Endothelial cell of umbilical vein (primary cell): ENCODE measurements around the gene IKZF1. TPM values are rescaled to one million over a fixed set of nuclear protein-coding genes. Genes with fewer than 3 reads are reported as not detected.

Experiments used
- BruUV-seq: library from RNA; stranded (reverse); fragments of 400-500 nt; replicated peaks from 2 replicates; lab custom pipeline; 2021; lab: Mats Ljungman, UMichigan
- CTCF ChIA-PET: fragments of 300-600, 350-600 bp; sonication (Branson Sonifier 250); formaldehyde crosslinking; loops from one replicate; lab custom pipeline; 2021; ENCODE audit warnings: antibody characterized with exemption, inconsistent platforms; lab: Charles Lee
- POLR2A ChIA-PET: fragments of 300-600, 350-600 bp; sonication (Branson Sonifier 250); formaldehyde crosslinking; loops from one replicate; lab custom pipeline; 2021; ENCODE audit warnings: antibody characterized with exemption, inconsistent platforms; lab: Charles Lee
- DNase-seq: peaks from one replicate; pipeline ENCODE4 v3.0.0-alpha.2; 2011; ENCODE audit warnings: low read depth, low spot score
- FAIRE-seq: peaks from 2 replicates; lab custom pipeline; 2011; peaks lifted over from hg19 to GRCh38; lab: Jason Lieb, UNC
- H2AFZ ChIP-seq: 2 replicates; pipeline ENCODE4 v1.6.0; 2012; ENCODE audit warnings: low read depth, low read length, control low read depth, inconsistent platforms
- H3K27ac ChIP-seq: 2 replicates; pipeline ENCODE4 v1.5.1; 2011; ENCODE audit warnings: low read depth, mild to moderate bottlenecking, control low read depth, low read length, moderate library complexity; ENCODE audit not compliant: insufficient read depth
- H3K27me3 ChIP-seq, 2 experiments: 2 replicates each; pipeline versions ENCODE4 v1.6.0 to v1.6.1; 2011; ENCODE audit warnings: low read length in 2 of 2, mixed read lengths in 1 of 2; ENCODE audit not compliant: control insufficient read depth in 2 of 2, insufficient read depth in 2 of 2
- H3K36me3 ChIP-seq, 2 experiments: 2 replicates in 1 of 2; 3 replicates in 1 of 2; pipeline ENCODE4 v1.5.1; 2011; ENCODE audit warnings: low read length in 2 of 2, mild to moderate bottlenecking in 1 of 2, moderate library complexity in 1 of 2; ENCODE audit not compliant: control insufficient read depth in 2 of 2, insufficient read depth in 2 of 2; ENCODE audit errors: extremely low read depth in 1 of 2
- H3K4me1 ChIP-seq: 3 replicates; pipeline ENCODE4 v1.5.1; 2011; ENCODE audit warnings: mild to moderate bottlenecking, low read length; ENCODE audit not compliant: control insufficient read depth, insufficient read depth; ENCODE audit errors: extremely low read depth
- H3K4me2 ChIP-seq: 2 replicates; pipeline ENCODE4 v1.6.1; 2011; ENCODE audit warnings: low read length, control low read depth, mixed read lengths; ENCODE audit not compliant: insufficient read depth
- H3K4me3 ChIP-seq, 3 experiments: fragments of 200-600 bp in 1 of 3; sonication (generic), shearing (Covaris generic) in 1 of 3; replicated peaks in 1 of 3; 2 replicates each; pipeline ENCODE4 v1.5.1; 2011 to 2016; ENCODE audit warnings: control low read depth in 3 of 3, low read length in 3 of 3, mild to moderate bottlenecking in 2 of 3, inconsistent platforms in 1 of 3, low read depth in 1 of 3, moderate library complexity in 1 of 3; ENCODE audit not compliant: insufficient read depth in 1 of 3
- H3K79me2 ChIP-seq: 2 replicates; pipeline ENCODE4 v1.6.0; 2012; ENCODE audit warnings: low read length, inconsistent platforms; ENCODE audit not compliant: control insufficient read depth, insufficient read depth
- H3K9ac ChIP-seq: replicated peaks from 2 replicates; pipeline ENCODE3; 2011; ENCODE audit warnings: low read length, control low read depth; ENCODE audit not compliant: insufficient read depth; ENCODE audit errors: extremely low read depth
- H3K9me1 ChIP-seq: replicated peaks from 3 replicates; pipeline ENCODE4 v1.6.0; 2011; ENCODE audit warnings: mild to moderate bottlenecking, low read length; ENCODE audit not compliant: control insufficient read depth, insufficient read depth; ENCODE audit errors: extremely low read depth
- H3K9me3 ChIP-seq: replicated peaks from 2 replicates; pipeline ENCODE4 v1.5.1; 2012; ENCODE audit warnings: low read length, inconsistent platforms; ENCODE audit not compliant: control insufficient read depth, insufficient read depth
- H4K20me1 ChIP-seq: replicated peaks from 2 replicates; pipeline ENCODE3; 2011; ENCODE audit warnings: mild to moderate bottlenecking, low read length; ENCODE audit not compliant: control insufficient read depth, insufficient read depth; ENCODE audit errors: extremely low read depth
- CTCF ChIP-seq, 2 donors: IDR thresholded peaks; 1 replicate in 1 of 2; 2 replicates in 1 of 2; pipeline ENCODE4 v1.5.1; 2011; ENCODE audit warnings: low read length in 2 of 2, mild to moderate bottlenecking in 2 of 2, moderate library complexity in 2 of 2, control low read depth in 1 of 2, inconsistent platforms in 1 of 2, low read depth in 1 of 2; ENCODE audit not compliant: insufficient read depth in 1 of 2; ENCODE audit errors: extremely low read depth in 1 of 2
- EZH2 ChIP-seq: IDR thresholded peaks from 2 replicates; pipeline ENCODE4 v1.6.1; 2012; ENCODE audit warnings: borderline replicate concordance, low read depth, mild to moderate bottlenecking, moderate library complexity, low read length, inconsistent platforms; ENCODE audit not compliant: severe bottlenecking
- FOS ChIP-seq: IDR thresholded peaks from 2 replicates; pipeline ENCODE4 v1.6.1; 2011; ENCODE audit warnings: mild to moderate bottlenecking, low read length, moderate library complexity, borderline replicate concordance; ENCODE audit not compliant: insufficient read depth
- GATA2 ChIP-seq: IDR thresholded peaks from 2 replicates; pipeline ENCODE4 v1.7.0; 2011; ENCODE audit warnings: low read depth, mild to moderate bottlenecking, moderate library complexity, mixed read lengths, low read length; ENCODE audit not compliant: insufficient read length, insufficient read depth
- JUN ChIP-seq: IDR thresholded peaks from 2 replicates; pipeline ENCODE4 v1.6.1; 2011; ENCODE audit warnings: borderline replicate concordance, low read depth; ENCODE audit not compliant: insufficient read length, insufficient read depth
- MAX ChIP-seq: IDR thresholded peaks from 2 replicates; pipeline ENCODE4 v1.6.1; 2011; ENCODE audit not compliant: insufficient read depth, insufficient read length
- MYC ChIP-seq: IDR thresholded peaks from one replicate; pipeline ENCODE4 v1.6.1; 2011; ENCODE audit warnings: mild to moderate bottlenecking, low read depth, low read length
- POLR2A ChIP-seq: IDR thresholded peaks from 2 replicates; pipeline ENCODE4 v1.6.1; 2012; ENCODE audit warnings: low read depth, mild to moderate bottlenecking, control low read depth, low read length
- POLR2AphosphoS5 ChIP-seq: IDR thresholded peaks from 2 replicates; pipeline ENCODE4 v1.6.1; 2012; ENCODE audit warnings: low read depth, mild to moderate bottlenecking, control low read depth, low read length, moderate library complexity; ENCODE audit not compliant: insufficient read depth
- dilution Hi-C: fragments of 300-500 bp; cut with MboI; formaldehyde crosslinking; loops from one replicate; pipeline ENCODE4 v1.15.0; 2019; ENCODE audit warnings: low sequenced_read_pairs; ENCODE audit not compliant: extremely low pct_ligation_motif_present
- intact Hi-C: fragments of 100-400 bp; cut with micrococcal nuclease; formaldehyde crosslinking; loops from one replicate; pipeline ENCODE4 v1.10.0; 2022
- polyA plus RNA-seq, 4 experiments: library from polyadenylated mRNA; depleted of rRNA in 3 of 4; stranded (reverse) in 3 of 4; unstranded in 1 of 4; fragments of >200 nt; gene quantifications; 2 replicates each; pipeline versions ENCODE4 v1.2.1 to v1.2.3, GENCODE V29; 2011 to 2012; ENCODE audit warnings: missing spikeins in 1 of 4
- total RNA-seq: library from RNA; stranded (reverse); gene quantifications from 2 replicates; pipeline ENCODE4 v1.2.3, GENCODE V29; 2021

IKZF1 gene
- total and polyA plus RNA-seq, 2 donors (not counting 3 experiments of a cell fraction or from before 2014, with no cell fraction given), result 0.01 to 0.20 TPM

- no peak for FAIRE-seq
- no peaks in the 10 kb centered on the region for H3K36me3 ChIP-seq
- no peaks in the 10 kb centered on the region for H3K9me1 ChIP-seq
- H3K9ac ChIP-seq, result no peak overlapping the region
- no peaks in the 10 kb centered on the region for H3K27me3 ChIP-seq
- ChIA-PET POLR2A (no interaction called here), CTCF (no interaction called here)
- no peak overlapping the region for H2AFZ ChIP-seq
- no peaks in the 10 kb centered on the region for H4K20me1 ChIP-seq
- H3K79me2 ChIP-seq, result no peaks in the 10 kb centered on the region
- H3K4me3 ChIP-seq, result no peak overlapping the region
- no TSS peak for BruUV-seq
- dilution Hi-C loops, result no loop called here
- no peaks in the 10 kb centered on the region for H3K4me1 ChIP-seq
- TF ChIP-seq POLR2A (no peak), CTCF (IDR thresholded peaks at IDR 0.05; ENCODE audit: extremely low read depth in 1 of 2, insufficient read depth in 1 of 2, low read depth in 1 of 2, low read length in 2 of 2) (no peak), MAX (no peak), MYC (no peak), POLR2AphosphoS5 (no peak), GATA2 (no peak), FOS (no peak), EZH2 (no peak), JUN (no peak)
- H3K27ac ChIP-seq, result no peak overlapping the region
- H3K9me3 ChIP-seq, result no peaks in the 10 kb centered on the region
- intact Hi-C loops, result no loop called here
- H3K4me2 ChIP-seq, result no peak overlapping the region
- no peak for DNase-seq
These were observed 46.8 kb downstream of the IKZF1 start for GRCh38 chr7:50351267-50351666.
